ENCODE results near the gene LRRN4. TPM values are rescaled to one million over a fixed set of nuclear protein-coding genes. Genes with fewer than 3 reads are reported as not detected.
"Not testable (repeated sequence)": the region's sequence is repeated elsewhere in the genome, so short reads cannot be mapped to it uniquely, and the experiment has no call there.

Gene LRRN4
- total RNA-seq, 2 donors from 2014 or later = 1.6 to 7.6 TPM

GRCh38 chr20:6057139-6057538 is 3.3 kb upstream of the LRRN4 start:
- peak; percentile 23 for DNase-seq
- Histone ChIP-seq H3K9me3 (ENCODE audit: control insufficient read depth, low read length) (no peaks in the 10 kb centered on the region), H3K4me3 (ENCODE audit: low read length) (no peak overlapping the region), H3K36me3 (ENCODE audit: control insufficient read depth, insufficient read depth, low read length) (no peaks in the 10 kb centered on the region), H3K27ac (ENCODE audit: low read depth, low read length) (no peak overlapping the region), H3K4me1 (ENCODE audit: control insufficient read depth, insufficient read depth, low read length) (peaks cover 16% of the 10 kb centered on the region), H3K27me3 (ENCODE audit: control insufficient read depth, insufficient read depth, low read length, poor library complexity, severe bottlenecking) (peaks cover 16% of the 10 kb centered on the region), H3K9ac (ENCODE audit: extremely low read depth, low read length, poor library complexity, severe bottlenecking) (no peak overlapping the region)
- peaks cover 20% of the 10 kb centered on the region for H3K27me3 Mint-ChIP-seq (ENCODE audit: insufficient read depth)
- no peak overlapping the region for H3K4me3 Mint-ChIP-seq
- H3K36me3 Mint-ChIP-seq (ENCODE audit: low read depth) = no peaks in the 10 kb centered on the region
- TF ChIP-seq CTCF (conservative IDR thresholded peaks at IDR 0.05) = no peak
- WGBS, 2 experiments (ENCODE audit: insufficient coverage in 1 of 2, insufficient read length in 1 of 2) = 95 to 98% methylated on average over 2 of the region's 2 CpGs
- no peaks in the 10 kb centered on the region for H3K9me3 Mint-ChIP-seq
- no peak overlapping the region for H3K27ac Mint-ChIP-seq
- peaks cover 47% of the 10 kb centered on the region for H3K4me1 Mint-ChIP-seq

- WGBS, 2 experiments (ENCODE audit: insufficient coverage in 1 of 2, insufficient read length in 1 of 2) = 90 to 97% methylated on average over 5 to 9 of the region's 9 CpGs
Measured at GRCh38 chr20:6055981-6056569, 2.2 kb upstream of the LRRN4 start.

GRCh38 chr20:6055161-6055783 is 1.4 kb upstream of the LRRN4 start:
- Mint-ChIP-seq H3K9me3 (no peaks in the 10 kb centered on the region), H3K27ac (no peak overlapping the region), H3K4me1 (peaks cover 45% of the 10 kb centered on the region), H3K4me3 (no peak overlapping the region), H3K36me3 (ENCODE audit: low read depth) (peaks cover 5% of the 10 kb centered on the region), H3K27me3 (ENCODE audit: insufficient read depth) (peaks cover 39% of the 10 kb centered on the region)
- whole genome bisulfite sequencing, 2 experiments (ENCODE audit: insufficient coverage in 1 of 2, insufficient read length in 1 of 2) = 86 to 100% methylated on average over 2 to 9 of the region's 10 CpGs
- Histone ChIP-seq H3K4me3 (ENCODE audit: low read length) (no peak overlapping the region), H3K4me1 (ENCODE audit: control insufficient read depth, insufficient read depth, low read length) (peaks cover 16% of the 10 kb centered on the region), H3K27me3 (ENCODE audit: control insufficient read depth, insufficient read depth, low read length, poor library complexity, severe bottlenecking) (peaks cover 35% of the 10 kb centered on the region), H3K9me3 (ENCODE audit: control insufficient read depth, low read length) (no peaks in the 10 kb centered on the region), H3K27ac (ENCODE audit: low read depth, low read length) (no peak overlapping the region), H3K9ac (ENCODE audit: extremely low read depth, low read length, poor library complexity, severe bottlenecking) (no peak overlapping the region), H3K36me3 (ENCODE audit: control insufficient read depth, insufficient read depth, low read length) (no peaks in the 10 kb centered on the region)
- TF ChIP-seq CTCF (conservative IDR thresholded peaks at IDR 0.05) = no peak
- no peak for DNase-seq

More at GRCh38 chr20:6055981-6056569, 2.2 kb upstream of the LRRN4 start:
- Mint-ChIP-seq H3K27me3 (ENCODE audit: insufficient read depth) (peaks cover 31% of the 10 kb centered on the region), H3K27ac (no peak overlapping the region), H3K9me3 (no peaks in the 10 kb centered on the region), H3K4me1 (peaks cover 45% of the 10 kb centered on the region), H3K4me3 (no peak overlapping the region), H3K36me3 (ENCODE audit: low read depth) (no peaks in the 10 kb centered on the region)
- Histone ChIP-seq H3K4me1 (ENCODE audit: control insufficient read depth, insufficient read depth, low read length) (peaks cover 16% of the 10 kb centered on the region), H3K9ac (ENCODE audit: extremely low read depth, low read length, poor library complexity, severe bottlenecking) (no peak overlapping the region), H3K9me3 (ENCODE audit: control insufficient read depth, low read length) (no peaks in the 10 kb centered on the region), H3K4me3 (ENCODE audit: low read length) (no peak overlapping the region), H3K27ac (ENCODE audit: low read depth, low read length) (no peak overlapping the region), H3K27me3 (ENCODE audit: control insufficient read depth, insufficient read depth, low read length, poor library complexity, severe bottlenecking) (peaks cover 27% of the 10 kb centered on the region), H3K36me3 (ENCODE audit: control insufficient read depth, insufficient read depth, low read length) (no peaks in the 10 kb centered on the region)
- DNase-seq = peak; percentile 16
- TF ChIP-seq CTCF (conservative IDR thresholded peaks at IDR 0.05) = peak; percentile 27

- not testable (repeated sequence) for H3K27ac Mint-ChIP-seq; H3K9me3 ChIP-seq (ENCODE audit: control insufficient read depth, low read length); H3K36me3 ChIP-seq (ENCODE audit: control insufficient read depth, insufficient read depth, low read length); H3K27ac ChIP-seq (ENCODE audit: low read depth, low read length); H3K36me3 Mint-ChIP-seq (ENCODE audit: low read depth); DNase-seq; H3K9me3 Mint-ChIP-seq; H3K4me3 ChIP-seq (ENCODE audit: low read length); H3K4me3 Mint-ChIP-seq
- peak overlapping the region; percentile 47 for H3K9ac ChIP-seq (ENCODE audit: extremely low read depth, low read length, poor library complexity, severe bottlenecking)
- H3K4me1 ChIP-seq (ENCODE audit: control insufficient read depth, insufficient read depth, low read length) = peaks cover 16% of the 10 kb centered on the region
- H3K4me1 Mint-ChIP-seq = peaks cover 45% of the 10 kb centered on the region
- WGBS, 2 experiments (ENCODE audit: insufficient coverage in 1 of 2, insufficient read length in 1 of 2) = 78 to 87% methylated on average over 2 to 4 of the region's 4 CpGs
- H3K27me3 ChIP-seq (ENCODE audit: control insufficient read depth, insufficient read depth, low read length, poor library complexity, severe bottlenecking) = peaks cover 38% of the 10 kb centered on the region
- H3K27me3 Mint-ChIP-seq (ENCODE audit: insufficient read depth) = peaks cover 45% of the 10 kb centered on the region
Measured at GRCh38 chr20:6054689-6055051, 810 bp upstream of the LRRN4 start.
